Right lung (tissue), 5 donors: Measurements from ENCODE around the gene TRPM4. TPM values are rescaled to one million over a fixed set of nuclear protein-coding genes. Genes with fewer than 3 reads are reported as not detected.
A peak's percentile ranks its signal among the peaks of the same experiment; 100 is the strongest.
"Not testable (repeated sequence)": the region's sequence is repeated elsewhere in the genome, so short reads cannot be mapped to it uniquely, and the experiment has no call there.

Experiments
- DNase-seq, 2 donors: peaks; one replicate each; pipeline ENCODE4 v3.0.0-alpha.2; 2013
- polyA plus RNA-seq, 5 donors: library from polyadenylated mRNA; unstranded; fragments of 120-200 nt; gene quantifications; one replicate each; pipeline versions ENCODE4 v1.2.1 to v1.2.3, GENCODE V29; 2013; ENCODE audit warnings: inconsistent platforms in 1 of 5, low replicate concordance in 1 of 5; ENCODE audit not compliant: insufficient read length in 5 of 5, insufficient read depth in 1 of 5

Gene TRPM4
- polyA plus RNA-seq, 5 donors = 11.5 to 31.7 (median 24.9) TPM

DNA sequence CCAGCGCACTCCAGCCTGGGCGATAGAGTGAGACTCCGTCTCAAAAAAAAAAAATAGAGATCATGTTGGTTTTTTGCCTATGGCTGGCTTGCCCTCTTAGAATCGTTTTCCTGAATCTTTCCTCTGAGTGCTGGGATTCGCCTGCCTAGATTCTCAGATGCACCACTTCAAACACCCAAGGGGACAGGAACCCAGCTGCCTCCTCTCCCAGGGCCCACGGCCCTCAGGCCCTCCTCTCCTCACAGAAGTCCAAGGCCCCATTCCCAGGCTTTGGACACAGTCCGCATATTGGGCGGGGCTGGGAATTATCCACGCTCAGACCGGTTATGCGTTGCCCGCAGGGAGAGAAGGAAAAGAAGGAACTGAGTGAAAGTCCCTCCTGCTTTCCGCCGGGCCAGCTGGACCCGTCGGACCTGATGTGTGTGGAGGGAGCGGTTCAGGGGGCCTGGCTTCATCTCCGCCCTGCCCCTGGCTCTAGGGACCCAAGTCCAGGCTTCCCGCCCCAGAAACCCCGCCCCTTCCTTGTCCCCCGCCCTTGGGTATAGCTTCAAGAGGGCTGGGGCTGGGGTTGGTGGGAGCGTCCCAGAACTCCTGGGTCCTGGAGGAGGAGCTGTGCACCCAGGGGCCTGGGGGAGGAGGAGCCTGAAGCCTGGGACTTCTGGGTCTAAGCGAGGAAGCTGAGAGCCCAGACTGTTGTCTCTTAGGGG is 32.4 kb upstream of the TRPM4 start:
- no peak for DNase-seq

DNA sequence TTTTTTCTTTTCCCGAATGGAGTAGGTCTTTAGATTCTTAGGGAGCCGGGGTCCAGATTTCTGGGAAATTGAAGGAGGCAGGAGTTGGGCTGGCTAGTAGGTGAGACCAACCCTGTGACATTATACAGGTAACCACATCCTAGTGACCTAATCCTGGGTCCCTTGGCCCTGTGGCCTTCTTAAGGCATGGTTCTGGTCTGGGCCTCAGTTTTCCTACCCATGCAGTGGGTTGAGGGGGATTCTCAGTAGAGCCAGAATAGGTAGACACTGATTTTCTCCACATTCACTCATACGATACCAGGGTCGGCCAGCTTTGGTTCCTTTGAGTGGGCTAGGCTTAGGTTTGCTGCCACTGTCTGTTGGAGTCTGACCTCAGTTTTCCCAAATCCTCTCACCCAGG is 31.0 kb upstream of the TRPM4 start:
- DNase-seq = no peak

- DNase-seq = not testable (repeated sequence)
Observed at GRCh38 chr19:49127225-49127624, 30.4 kb upstream of the TRPM4 start.

- DNase-seq = peak; percentile 95 to 96
Observed at GRCh38 chr19:49127674-49128544, 29.7 kb upstream of the TRPM4 start.

DNA sequence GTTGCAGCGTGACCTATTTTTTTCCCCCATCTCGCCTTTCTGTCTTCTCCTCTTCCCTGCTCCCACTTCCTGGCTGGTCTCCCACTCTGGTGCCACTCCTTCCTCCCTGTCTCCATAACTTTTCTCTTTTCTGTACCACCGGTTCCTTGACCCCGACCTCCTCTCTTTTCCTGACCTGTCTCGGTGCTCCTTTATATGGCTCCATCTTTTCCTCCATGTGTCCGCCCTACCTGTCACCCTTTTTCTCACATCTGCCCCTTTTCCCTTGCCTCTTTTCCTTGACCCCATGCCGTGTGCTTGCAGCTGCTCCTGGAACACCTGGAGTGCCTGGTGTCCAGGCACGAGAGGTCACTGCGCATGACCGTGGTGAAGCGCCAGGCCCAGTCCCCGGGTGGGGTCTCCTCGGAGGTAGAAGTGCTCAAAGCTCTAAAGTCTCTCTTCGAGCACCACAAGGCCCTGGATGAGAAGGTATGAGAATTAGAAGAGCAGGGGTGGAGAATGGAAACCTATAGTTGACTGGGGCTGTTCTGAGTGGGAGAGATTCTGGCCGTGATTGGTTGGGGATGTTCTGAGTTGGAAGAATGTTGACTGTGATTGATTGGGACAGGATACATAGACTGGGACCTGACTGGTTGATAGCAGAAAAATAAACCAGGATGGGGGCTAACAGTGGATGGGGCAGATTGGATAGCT is 28.9 kb upstream of the TRPM4 start:
- no peak for DNase-seq

DNA sequence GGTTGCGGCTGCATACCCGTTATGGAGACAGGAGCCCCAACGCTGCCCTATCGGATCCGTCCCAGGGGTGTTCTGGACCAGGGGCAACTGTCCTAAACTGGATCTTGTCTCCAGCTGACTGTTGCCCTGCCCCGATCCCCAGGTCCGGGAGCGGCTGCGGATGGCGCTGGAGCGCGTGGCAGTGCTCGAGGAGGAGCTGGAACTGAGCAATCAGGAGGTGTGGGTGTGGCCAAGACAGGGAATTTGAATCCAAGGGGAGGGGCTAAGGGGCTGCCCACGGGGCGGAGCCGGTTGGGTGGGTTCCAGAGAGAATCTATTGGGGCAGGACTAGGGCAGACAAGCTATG is 28.4 kb upstream of the TRPM4 start:
- DNase-seq = no peak

- DNase-seq = no peak
Observed at GRCh38 chr19:49130325-49130724, 27.3 kb upstream of the TRPM4 start.

GRCh38 chr19:49132974-49133609 is 24.5 kb upstream of the TRPM4 start:
- no peak for DNase-seq

- no peak for DNase-seq
Observed at GRCh38 chr19:49133621-49134454, 23.8 kb upstream of the TRPM4 start.

GRCh38 chr19:49135686-49136085 is 21.9 kb upstream of the TRPM4 start:
- DNase-seq = no peak

GRCh38 chr19:49136771-49137171 is 20.8 kb upstream of the TRPM4 start:
- no peak for DNase-seq

GRCh38 chr19:49140951-49141350 is 16.6 kb upstream of the TRPM4 start:
- DNase-seq = no peak

- DNase-seq = no peak
Observed at GRCh38 chr19:49141352-49141751, 16.2 kb upstream of the TRPM4 start.

- peak; percentile 86 to 90 for DNase-seq
Observed at GRCh38 chr19:49142866-49143335, 14.7 kb upstream of the TRPM4 start.

GRCh38 chr19:49145573-49146407 is 11.8 kb upstream of the TRPM4 start:
- DNase-seq = peak in 1 of 2 donors; percentile 69

DNA sequence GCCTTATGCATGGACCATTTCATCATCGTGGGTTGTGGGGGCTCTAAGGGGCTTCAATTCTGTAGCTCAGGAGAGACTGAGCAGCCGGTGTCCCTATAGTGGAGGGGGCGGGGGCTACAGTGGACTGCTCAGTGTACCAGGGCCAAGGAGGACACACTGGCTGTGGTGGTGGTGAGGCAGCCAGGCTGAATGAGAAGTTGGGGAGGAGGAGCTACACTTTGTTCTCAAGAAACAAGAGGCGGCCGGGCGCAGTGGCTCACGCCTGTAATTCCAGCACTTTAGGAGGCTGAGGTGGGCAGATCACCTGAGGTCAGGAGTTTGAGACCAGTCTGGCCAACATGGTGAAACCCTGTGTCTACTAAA is 11.2 kb upstream of the TRPM4 start:
- not testable (repeated sequence) for DNase-seq

- DNase-seq = no peak
Observed at GRCh38 chr19:49148044-49148682, 9.4 kb upstream of the TRPM4 start.

DNA sequence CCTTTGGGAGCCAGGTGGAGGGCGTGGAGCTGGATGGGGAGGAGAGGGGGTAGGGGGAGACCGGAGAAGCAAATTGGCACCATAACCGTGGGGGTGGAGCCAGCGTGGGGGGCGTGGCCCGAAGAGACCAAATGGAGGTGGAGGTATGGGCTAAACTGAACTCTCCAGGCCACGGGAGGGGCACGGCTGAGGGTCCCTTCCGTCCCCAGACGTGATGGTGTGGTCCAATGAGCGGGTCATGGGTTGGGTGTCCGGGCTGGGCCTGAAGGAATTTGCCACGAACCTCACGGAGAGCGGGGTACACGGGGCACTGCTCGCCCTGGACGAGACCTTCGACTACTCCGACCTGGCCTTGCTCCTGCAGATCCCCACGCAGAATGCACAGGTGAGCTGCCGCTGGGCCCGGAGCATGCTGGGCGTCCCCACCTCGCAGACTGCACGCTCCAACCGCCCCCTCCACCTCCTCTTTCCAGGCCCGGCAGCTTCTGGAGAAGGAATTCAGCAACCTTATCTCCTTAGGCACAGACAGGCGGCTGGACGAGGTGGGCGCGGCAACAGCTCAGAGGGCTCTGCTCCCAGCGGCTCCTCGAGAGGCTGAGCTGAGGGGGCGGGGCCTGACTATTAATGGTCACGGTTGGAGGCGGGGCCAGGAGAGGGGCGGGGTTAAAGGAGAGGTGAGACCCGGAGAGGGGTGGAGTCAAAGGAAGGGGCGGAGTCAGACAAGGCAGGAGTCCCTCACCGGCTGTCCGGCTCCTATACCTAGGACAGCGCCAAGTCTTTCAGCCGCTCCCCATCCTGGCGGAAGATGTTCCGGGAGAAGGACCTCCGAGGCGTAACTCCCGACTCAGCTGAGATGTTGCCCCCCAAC is 8.6 kb upstream of the TRPM4 start:
- DNase-seq = peak; percentile 93 to 95
